Gastroesophageal sphincter (tissue), 3 donors: Measurements from ENCODE around the gene BMPR2.

Source experiments
- CTCF ChIP-seq, 4 experiments: fragments of 200-600 bp in 2 of 4; fragments of 450-650 bp in 2 of 4; sonication (generic) in 1 of 4; IDR thresholded peaks; one replicate each; pipeline ENCODE4 v1.5.1; 2017 to 2019; ENCODE audit warnings: antibody characterized with exemption in 4 of 4, mild to moderate bottlenecking in 2 of 4, moderate library complexity in 2 of 4
- POLR2AphosphoS5 ChIP-seq: sonication (generic); formaldehyde crosslinking; IDR thresholded peaks from one replicate; pipeline ENCODE4 v1.6.1; 2017; ENCODE audit warnings: antibody characterized with exemption

GRCh38 chr2:202410092-202410491, 34.0 kb downstream of the BMPR2 start:
- no peak for TF ChIP-seq CTCF (IDR thresholded peaks at IDR 0.05)
- no peak for TF ChIP-seq POLR2AphosphoS5
